ENCODE measurements around the gene OASL. TPM values are rescaled to one million over a fixed set of nuclear protein-coding genes. Genes with fewer than 3 reads are reported as not detected.

OASL gene
- total RNA-seq, 1 donor from 2014 or later, result 0.98 TPM

GRCh38 chr12:121001841-121002483, 37.1 kb downstream of the OASL start:
- H3K27ac ChIP-seq, result no peak overlapping the region
- no peak for DNase-seq (ENCODE audit: extremely low spot score in 2 of 2)
- no peak overlapping the region for H3K4me3 ChIP-seq
- no peaks in the 10 kb centered on the region for H3K9me3 ChIP-seq
- peaks cover 0 to 29% of the 10 kb centered on the region in 2 donors for H3K36me3 ChIP-seq
- TF ChIP-seq POLR2AphosphoS5 (IDR thresholded peaks at IDR 0.05; ENCODE audit: insufficient read depth in 1 of 2, low read depth in 1 of 2), result no peak
- TF ChIP-seq POLR2A (IDR thresholded peaks at IDR 0.05), result no peak
- no peak for TF ChIP-seq CTCF (IDR thresholded peaks at IDR 0.05)
- H3K27me3 ChIP-seq, result no peaks in the 10 kb centered on the region
- intact Hi-C loops (cut with DNase I), result no loop called here
- peaks cover 5% of the 10 kb centered on the region for H3K4me1 ChIP-seq

GRCh38 chr12:121001060-121001459, 38.0 kb downstream of the OASL start:
- no peak overlapping the region for H3K4me3 ChIP-seq
- TF ChIP-seq POLR2A (IDR thresholded peaks at IDR 0.05) (no peak), POLR2AphosphoS5 (IDR thresholded peaks at IDR 0.05; ENCODE audit: insufficient read depth in 1 of 2, low read depth in 1 of 2) (no peak), CTCF (IDR thresholded peaks at IDR 0.05) (no peak)
- intact Hi-C loops (cut with DNase I), result no loop called here
- H3K9me3 ChIP-seq, result no peaks in the 10 kb centered on the region
- no peak for DNase-seq (ENCODE audit: extremely low spot score in 2 of 2)
- peaks cover 0 to 20% of the 10 kb centered on the region in 2 donors for H3K36me3 ChIP-seq
- H3K27me3 ChIP-seq, result no peaks in the 10 kb centered on the region
- H3K27ac ChIP-seq, result no peak overlapping the region
- peaks cover 5% of the 10 kb centered on the region for H3K4me1 ChIP-seq

GRCh38 chr12:121000530-121000929, 38.5 kb downstream of the OASL start:
- no peaks in the 10 kb centered on the region for H3K9me3 ChIP-seq
- TF ChIP-seq POLR2AphosphoS5 (IDR thresholded peaks at IDR 0.05; ENCODE audit: insufficient read depth in 1 of 2, low read depth in 1 of 2) (no peak), CTCF (IDR thresholded peaks at IDR 0.05) (no peak), POLR2A (IDR thresholded peaks at IDR 0.05) (no peak)

GRCh38 chr12:120999191-121000120, 39.6 kb downstream of the OASL start:
- Histone ChIP-seq H3K27ac (no peak overlapping the region), H3K4me3 (no peak overlapping the region), H3K27me3 (no peaks in the 10 kb centered on the region), H3K9me3 (no peaks in the 10 kb centered on the region), H3K36me3 (peaks cover 0 to 15% of the 10 kb centered on the region in 2 donors), H3K4me1 (peaks cover 5% of the 10 kb centered on the region)
- intact Hi-C loops (cut with DNase I), result no loop called here
- no peak for DNase-seq (ENCODE audit: extremely low spot score in 2 of 2)
- TF ChIP-seq POLR2A (IDR thresholded peaks at IDR 0.05) (no peak), POLR2AphosphoS5 (IDR thresholded peaks at IDR 0.05; ENCODE audit: insufficient read depth in 1 of 2, low read depth in 1 of 2) (no peak), CTCF (IDR thresholded peaks at IDR 0.05) (no peak)

More at GRCh38 chr12:121000530-121000929, 38.5 kb downstream of the OASL start:
- intact Hi-C loops (cut with DNase I), result no loop called here
- DNase-seq (ENCODE audit: extremely low spot score in 2 of 2), result no peak
- no peak overlapping the region for H3K27ac ChIP-seq
- H3K36me3 ChIP-seq, result peaks cover 0 to 18% of the 10 kb centered on the region in 2 donors
- no peak overlapping the region for H3K4me3 ChIP-seq
- no peaks in the 10 kb centered on the region for H3K27me3 ChIP-seq
- peaks cover 5% of the 10 kb centered on the region for H3K4me1 ChIP-seq
